HEK293 (cell line): ENCODE measurements around the gene TNIK.
A peak's percentile ranks its signal among the peaks of the same experiment; 100 is the strongest.

Experiments used
- CTCF ChIA-PET: fragments of 350-600 bp; formaldehyde crosslinking; extraction: SDS; loops from one replicate; lab custom pipeline; 2021; ENCODE audit warnings: antibody characterized with exemption; lab: Yijun Ruan, JAX
- POLR2A ChIA-PET: fragments of 300-600 bp; formaldehyde crosslinking; extraction: SDS; loops from one replicate; lab custom pipeline; 2020; ENCODE audit warnings: antibody characterized with exemption, inconsistent platforms; lab: Yijun Ruan, JAX
- H3K27ac ChIP-seq: fragments of 200-500 bp; sonication (Bioruptor generic); 2 replicates; pipeline ENCODE4 v1.5.1; 2014; ENCODE audit warnings: low read depth, low read length, control low read depth, inconsistent platforms; ENCODE audit errors: extremely low read depth
- H3K36me3 ChIP-seq, 2 experiments: fragments of 200-500 bp in 1 of 2; sonication (Bioruptor generic) in 1 of 2; 1 replicate in 1 of 2; 2 replicates in 1 of 2; pipeline ENCODE4 v1.5.1; 2014 to 2017; ENCODE audit warnings: inconsistent platforms in 2 of 2, low read length in 2 of 2; ENCODE audit not compliant: control insufficient read depth in 2 of 2, insufficient read depth in 1 of 2
- H3K4me1 ChIP-seq: fragments of 200-500 bp; sonication (Bioruptor generic); 2 replicates; pipeline ENCODE4 v1.5.1; 2014; ENCODE audit warnings: mild to moderate bottlenecking, low read length, inconsistent platforms; ENCODE audit not compliant: control insufficient read depth, insufficient read depth
- H3K4me3 ChIP-seq: 2 replicates; pipeline ENCODE4 v1.5.1; 2011; ENCODE audit warnings: low read depth, mild to moderate bottlenecking, control low read depth, low read length, moderate library complexity
- H3K9me3 ChIP-seq: fragments of 200-500 bp; sonication (Bioruptor generic); 2 replicates; pipeline ENCODE4 v1.5.1; 2014; ENCODE audit warnings: low read depth, low read length, inconsistent platforms; ENCODE audit not compliant: control insufficient read depth, insufficient read depth
- FEZF1 ChIP-seq: fragments of 450-650 bp; formaldehyde crosslinking; IDR thresholded peaks from 2 replicates; pipeline ENCODE4 v1.5.1; 2016; ENCODE audit warnings: missing biosample characterization, missing genetic modification characterization
- KLF8 ChIP-seq: fragments of 450-650 bp; formaldehyde crosslinking; IDR thresholded peaks from 2 replicates; pipeline ENCODE4 v1.5.1; 2016; ENCODE audit warnings: missing biosample characterization, missing genetic modification characterization
- MZF1 ChIP-seq: fragments of 450-650 bp; formaldehyde crosslinking; IDR thresholded peaks from 2 replicates; pipeline ENCODE4 v1.5.1; 2017; ENCODE audit warnings: missing biosample characterization, missing genetic modification characterization, borderline replicate concordance
- OSR2 ChIP-seq: fragments of 450-650 bp; formaldehyde crosslinking; IDR thresholded peaks from 2 replicates; pipeline ENCODE4 v1.5.1; 2016; ENCODE audit warnings: missing biosample characterization, missing genetic modification characterization
- PRDM10 ChIP-seq: fragments of 450-650 bp; formaldehyde crosslinking; IDR thresholded peaks from 2 replicates; pipeline ENCODE4 v1.5.1; 2016; ENCODE audit warnings: missing biosample characterization, missing genetic modification characterization
- SETDB1 ChIP-seq: IDR thresholded peaks from one replicate; pipeline ENCODE4 v1.6.1; 2017; ENCODE audit warnings: mild to moderate bottlenecking, low read length, moderate library complexity, mixed read lengths; ENCODE audit not compliant: insufficient read length
- SP7 ChIP-seq: fragments of 450-650 bp; formaldehyde crosslinking; IDR thresholded peaks from 2 replicates; pipeline ENCODE4 v1.5.1; 2016; ENCODE audit warnings: missing biosample characterization, missing genetic modification characterization
- WT1 ChIP-seq: fragments of 450-650 bp; formaldehyde crosslinking; IDR thresholded peaks from 2 replicates; pipeline ENCODE4 v1.5.1; 2016; ENCODE audit warnings: missing biosample characterization, missing genetic modification characterization
- ZBTB1 ChIP-seq: fragments of 450-650 bp; formaldehyde crosslinking; IDR thresholded peaks from 2 replicates; pipeline ENCODE4 v1.5.1; 2016; ENCODE audit warnings: missing biosample characterization, missing genetic modification characterization
- ZBTB11 ChIP-seq: fragments of 450-650 bp; formaldehyde crosslinking; conservative IDR thresholded peaks from 2 replicates; pipeline ENCODE4 v1.5.1; 2016; ENCODE audit warnings: low read depth, missing biosample characterization, missing genetic modification characterization
- ZBTB7A ChIP-seq: fragments of 450-650 bp; formaldehyde crosslinking; IDR thresholded peaks from 2 replicates; pipeline ENCODE4 v1.5.1; 2016; ENCODE audit warnings: low read depth, missing biosample characterization, missing genetic modification characterization
- ZEB2 ChIP-seq: fragments of 450-650 bp; formaldehyde crosslinking; IDR thresholded peaks from 2 replicates; pipeline ENCODE4 v1.5.1; 2016; ENCODE audit warnings: missing biosample characterization, missing genetic modification characterization
- ZNF157 ChIP-seq: fragments of 450-650 bp; formaldehyde crosslinking; IDR thresholded peaks from 2 replicates; pipeline ENCODE4 v1.5.1; 2016; ENCODE audit warnings: missing biosample characterization, missing genetic modification characterization
- ZNF423 ChIP-seq: fragments of 450-650 bp; formaldehyde crosslinking; IDR thresholded peaks from 2 replicates; pipeline ENCODE4 v1.5.1; 2016; ENCODE audit warnings: missing biosample characterization, missing genetic modification characterization
- ZNF560 ChIP-seq: fragments of 450-650 bp; formaldehyde crosslinking; IDR thresholded peaks from 2 replicates; pipeline ENCODE4 v1.5.1; 2017; ENCODE audit warnings: missing biosample characterization, missing genetic modification characterization, borderline replicate concordance
- ZNF600 ChIP-seq: fragments of 450-650 bp; formaldehyde crosslinking; IDR thresholded peaks from 2 replicates; pipeline ENCODE4 v1.5.1; 2016; ENCODE audit warnings: missing biosample characterization, missing genetic modification characterization
- ZNF654 ChIP-seq: fragments of 450-650 bp; formaldehyde crosslinking; IDR thresholded peaks from 2 replicates; pipeline ENCODE4 v1.5.1; 2016; ENCODE audit warnings: low read depth, missing biosample characterization, missing genetic modification characterization
- ZNF704 ChIP-seq: fragments of 450-650 bp; formaldehyde crosslinking; IDR thresholded peaks from 2 replicates; pipeline ENCODE4 v1.5.1; 2016; ENCODE audit warnings: missing biosample characterization, missing genetic modification characterization
- ZNF843 ChIP-seq: fragments of 450-650 bp; formaldehyde crosslinking; IDR thresholded peaks from 2 replicates; pipeline ENCODE4 v1.5.1; 2016; ENCODE audit warnings: missing biosample characterization, missing genetic modification characterization
- ZSCAN23 ChIP-seq: fragments of 450-650 bp; formaldehyde crosslinking; IDR thresholded peaks from 2 replicates; pipeline ENCODE4 v1.5.1; 2016; ENCODE audit warnings: missing biosample characterization, missing genetic modification characterization
- TF ChIP-seq, protein P1 (sequence below): fragments of 450-650 bp; formaldehyde crosslinking; IDR thresholded peaks from 2 replicates; pipeline ENCODE4 v1.5.1; 2017; ENCODE audit warnings: missing biosample characterization, missing genetic modification characterization
- TF ChIP-seq, protein P2 (sequence below): fragments of 450-650 bp; formaldehyde crosslinking; IDR thresholded peaks from 2 replicates; pipeline ENCODE4 v1.5.1; 2016; ENCODE audit warnings: missing biosample characterization, missing genetic modification characterization, borderline replicate concordance

Gene TNIK

DNA sequence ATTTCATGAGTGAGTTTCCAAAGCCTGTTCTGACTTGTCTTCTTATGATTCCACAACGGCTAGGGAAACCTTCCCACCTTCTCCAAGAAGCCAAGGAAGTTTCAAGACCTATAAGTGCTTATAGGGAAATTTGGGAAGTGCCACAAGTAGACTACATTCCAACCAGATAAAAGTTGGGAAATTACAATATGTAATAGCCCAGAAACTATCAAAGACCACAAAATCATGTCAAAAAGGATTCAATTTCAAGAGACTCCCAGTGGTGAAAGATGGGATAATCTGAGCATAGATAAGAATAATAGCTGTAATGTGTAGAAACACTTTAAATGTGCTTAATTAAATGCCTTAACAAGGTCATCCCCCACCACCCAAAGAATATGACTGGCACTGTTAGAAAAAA is 264.5 kb downstream of the TNIK start:
- Histone ChIP-seq H3K9me3 (no peaks in the 10 kb centered on the region), H3K4me3 (no peak overlapping the region), H3K4me1 (peaks cover 9% of the 10 kb centered on the region; the same call in 1 of the 2 replicates), H3K27ac (no peak overlapping the region), H3K36me3 (no peaks in the 10 kb centered on the region)
- CTCF ChIA-PET: interaction anchor here (1.0 kb wide), 1 partner anchor 135 kb away, joined by 3 read pairs; no protein-coding TSS in a partner anchor
- POLR2A ChIA-PET: no interaction called here
- TF ChIP-seq KLF8 (tag by site-specific recombination) (no peak), ZNF560 (tag by site-specific recombination) (no peak), ZNF843 (tag by site-specific recombination) (peak; percentile 58; the same call in 1 of the 2 replicates), ZBTB7A (tag by site-specific recombination) (no peak), MZF1 (tag by site-specific recombination) (0 out of 2 replicates have a peak, but pooled peaks have one; percentile 19), ZBTB11 (tag by site-specific recombination) (no peak), ZNF157 (no peak), ZNF600 (tag by site-specific recombination) (no peak), SETDB1 (no peak), ZBTB1 (tag by site-specific recombination) (no peak), WT1 (tag by site-specific recombination) (peak; percentile 80), SP7 (tag by site-specific recombination) (no peak), PRDM10 (tag by site-specific recombination) (no peak), FEZF1 (peak; percentile 56; the same call in 1 of the 2 replicates), ZNF704 (tag by site-specific recombination) (no peak), ZNF423 (tag by site-specific recombination) (no peak), ZEB2 (tag by site-specific recombination) (peak; percentile 50; the same call in 1 of the 2 replicates), ZSCAN23 (0 out of 2 replicates have a peak, but pooled peaks have one; percentile 37), OSR2 (peak; percentile 69), ZNF654 (tag by site-specific recombination) (no peak)
- TF ChIP-seq, protein P1, sequence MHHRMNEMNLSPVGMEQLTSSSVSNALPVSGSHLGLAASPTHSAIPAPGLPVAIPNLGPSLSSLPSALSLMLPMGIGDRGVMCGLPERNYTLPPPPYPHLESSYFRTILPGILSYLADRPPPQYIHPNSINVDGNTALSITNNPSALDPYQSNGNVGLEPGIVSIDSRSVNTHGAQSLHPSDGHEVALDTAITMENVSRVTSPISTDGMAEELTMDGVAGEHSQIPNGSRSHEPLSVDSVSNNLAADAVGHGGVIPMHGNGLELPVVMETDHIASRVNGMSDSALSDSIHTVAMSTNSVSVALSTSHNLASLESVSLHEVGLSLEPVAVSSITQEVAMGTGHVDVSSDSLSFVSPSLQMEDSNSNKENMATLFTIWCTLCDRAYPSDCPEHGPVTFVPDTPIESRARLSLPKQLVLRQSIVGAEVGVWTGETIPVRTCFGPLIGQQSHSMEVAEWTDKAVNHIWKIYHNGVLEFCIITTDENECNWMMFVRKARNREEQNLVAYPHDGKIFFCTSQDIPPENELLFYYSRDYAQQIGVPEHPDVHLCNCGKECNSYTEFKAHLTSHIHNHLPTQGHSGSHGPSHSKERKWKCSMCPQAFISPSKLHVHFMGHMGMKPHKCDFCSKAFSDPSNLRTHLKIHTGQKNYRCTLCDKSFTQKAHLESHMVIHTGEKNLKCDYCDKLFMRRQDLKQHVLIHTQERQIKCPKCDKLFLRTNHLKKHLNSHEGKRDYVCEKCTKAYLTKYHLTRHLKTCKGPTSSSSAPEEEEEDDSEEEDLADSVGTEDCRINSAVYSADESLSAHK (tag by site-specific recombination): peak; percentile 72
- TF ChIP-seq, protein P2, sequence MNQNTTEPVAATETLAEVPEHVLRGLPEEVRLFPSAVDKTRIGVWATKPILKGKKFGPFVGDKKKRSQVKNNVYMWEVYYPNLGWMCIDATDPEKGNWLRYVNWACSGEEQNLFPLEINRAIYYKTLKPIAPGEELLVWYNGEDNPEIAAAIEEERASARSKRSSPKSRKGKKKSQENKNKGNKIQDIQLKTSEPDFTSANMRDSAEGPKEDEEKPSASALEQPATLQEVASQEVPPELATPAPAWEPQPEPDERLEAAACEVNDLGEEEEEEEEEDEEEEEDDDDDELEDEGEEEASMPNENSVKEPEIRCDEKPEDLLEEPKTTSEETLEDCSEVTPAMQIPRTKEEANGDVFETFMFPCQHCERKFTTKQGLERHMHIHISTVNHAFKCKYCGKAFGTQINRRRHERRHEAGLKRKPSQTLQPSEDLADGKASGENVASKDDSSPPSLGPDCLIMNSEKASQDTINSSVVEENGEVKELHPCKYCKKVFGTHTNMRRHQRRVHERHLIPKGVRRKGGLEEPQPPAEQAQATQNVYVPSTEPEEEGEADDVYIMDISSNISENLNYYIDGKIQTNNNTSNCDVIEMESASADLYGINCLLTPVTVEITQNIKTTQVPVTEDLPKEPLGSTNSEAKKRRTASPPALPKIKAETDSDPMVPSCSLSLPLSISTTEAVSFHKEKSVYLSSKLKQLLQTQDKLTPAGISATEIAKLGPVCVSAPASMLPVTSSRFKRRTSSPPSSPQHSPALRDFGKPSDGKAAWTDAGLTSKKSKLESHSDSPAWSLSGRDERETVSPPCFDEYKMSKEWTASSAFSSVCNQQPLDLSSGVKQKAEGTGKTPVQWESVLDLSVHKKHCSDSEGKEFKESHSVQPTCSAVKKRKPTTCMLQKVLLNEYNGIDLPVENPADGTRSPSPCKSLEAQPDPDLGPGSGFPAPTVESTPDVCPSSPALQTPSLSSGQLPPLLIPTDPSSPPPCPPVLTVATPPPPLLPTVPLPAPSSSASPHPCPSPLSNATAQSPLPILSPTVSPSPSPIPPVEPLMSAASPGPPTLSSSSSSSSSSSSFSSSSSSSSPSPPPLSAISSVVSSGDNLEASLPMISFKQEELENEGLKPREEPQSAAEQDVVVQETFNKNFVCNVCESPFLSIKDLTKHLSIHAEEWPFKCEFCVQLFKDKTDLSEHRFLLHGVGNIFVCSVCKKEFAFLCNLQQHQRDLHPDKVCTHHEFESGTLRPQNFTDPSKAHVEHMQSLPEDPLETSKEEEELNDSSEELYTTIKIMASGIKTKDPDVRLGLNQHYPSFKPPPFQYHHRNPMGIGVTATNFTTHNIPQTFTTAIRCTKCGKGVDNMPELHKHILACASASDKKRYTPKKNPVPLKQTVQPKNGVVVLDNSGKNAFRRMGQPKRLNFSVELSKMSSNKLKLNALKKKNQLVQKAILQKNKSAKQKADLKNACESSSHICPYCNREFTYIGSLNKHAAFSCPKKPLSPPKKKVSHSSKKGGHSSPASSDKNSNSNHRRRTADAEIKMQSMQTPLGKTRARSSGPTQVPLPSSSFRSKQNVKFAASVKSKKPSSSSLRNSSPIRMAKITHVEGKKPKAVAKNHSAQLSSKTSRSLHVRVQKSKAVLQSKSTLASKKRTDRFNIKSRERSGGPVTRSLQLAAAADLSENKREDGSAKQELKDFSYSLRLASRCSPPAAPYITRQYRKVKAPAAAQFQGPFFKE (tag by site-specific recombination): no peak
